Smooth muscle cell (in vitro differentiated cells): Measurements from ENCODE around the gene COX6B2. TPM values are rescaled to one million over a fixed set of nuclear protein-coding genes. Genes with fewer than 3 reads are reported as not detected.

ENCODE experiments used
- DNase-seq: peaks from one replicate; lab custom pipeline; 2025; ENCODE audit not compliant: unreplicated experiment; lab: John Stamatoyannopoulos, UW
- H2AFZ ChIP-seq: fragments of 200-600 bp; sonication (generic); 2 replicates; pipeline ENCODE4 v1.6.0; 2016; ENCODE audit warnings: antibody characterized with exemption, low read depth, mild to moderate bottlenecking
- H3F3A ChIP-seq: fragments of 200-600 bp; sonication (generic); 2 replicates; pipeline ENCODE4 v1.6.0; 2017; ENCODE audit warnings: antibody characterized with exemption, low read depth
- H3K27ac ChIP-seq: fragments of 200-600 bp; sonication (generic); 2 replicates; pipeline ENCODE4 v1.5.1; 2016; ENCODE audit warnings: low read depth, mild to moderate bottlenecking
- H3K27me3 ChIP-seq: fragments of 200-600 bp; sonication (generic); 2 replicates; pipeline ENCODE4 v1.6.1; 2016; ENCODE audit warnings: low read depth, mild to moderate bottlenecking
- H3K36me3 ChIP-seq: fragments of 200-600 bp; sonication (generic); 2 replicates; pipeline ENCODE4 v1.5.1; 2016; ENCODE audit warnings: low read depth
- H3K4me1 ChIP-seq: fragments of 200-600 bp; sonication (generic); 2 replicates; pipeline ENCODE4 v1.5.1; 2016; ENCODE audit warnings: low read depth
- H3K4me2 ChIP-seq: fragments of 200-600 bp; sonication (generic); 2 replicates; pipeline ENCODE4 v1.6.0; 2016; ENCODE audit warnings: mild to moderate bottlenecking
- H3K4me3 ChIP-seq: fragments of 200-600 bp; sonication (generic); 2 replicates; pipeline ENCODE4 v1.5.1; 2016; ENCODE audit warnings: mild to moderate bottlenecking
- H3K79me2 ChIP-seq: fragments of 200-600 bp; sonication (generic); 2 replicates; pipeline ENCODE4 v1.6.0; 2016; ENCODE audit warnings: low read depth, mild to moderate bottlenecking
- H3K9ac ChIP-seq: fragments of 200-600 bp; sonication (generic); 2 replicates; pipeline ENCODE4 v1.6.0; 2016; ENCODE audit warnings: low read depth
- H3K9me3 ChIP-seq: fragments of 200-600 bp; sonication (generic); replicated peaks from 2 replicates; pipeline ENCODE4 v1.5.1; 2016; ENCODE audit warnings: low read depth
- H4K20me1 ChIP-seq: fragments of 200-600 bp; sonication (generic); 2 replicates; pipeline ENCODE4 v1.6.0; 2016; ENCODE audit warnings: low read depth
- CTCF ChIP-seq: fragments of 200-600 bp; sonication (generic); IDR thresholded peaks from 2 replicates; pipeline ENCODE4 v1.5.1; 2017; ENCODE audit warnings: borderline replicate concordance, mild to moderate bottlenecking, antibody characterized with exemption; ENCODE audit not compliant: insufficient read depth, poor library complexity, severe bottlenecking
- WGBS: methylation state at CpG from one replicate; pipeline ENCODE4 v1.1.7; 2016; ENCODE audit warnings: low lambda C conversion rate; 5-methylcytosine and 5-hydroxymethylcytosine counted together
- polyA plus RNA-seq: library from polyadenylated mRNA; unstranded; fragments of >200 nt; fragmentation: Nextera tagmentation; extraction: Ambion mirVana; gene quantifications from 2 replicates; pipeline ENCODE4 v1.2.1, GENCODE V29; 2016
- total RNA-seq: library from RNA; depleted of rRNA; stranded (reverse); fragments of >200 nt; gene quantifications from 2 replicates; pipeline ENCODE4 v1.2.3, GENCODE V29; 2014

The COX6B2 gene
- total and polyA plus RNA-seq, 2 experiments from 2014 or later = 0.18 to 1.7 TPM

GRCh38 chr19:55305983-55306562 lies 48.4 kb downstream of the COX6B2 start:
- Histone ChIP-seq H3K79me2 (no peaks in the 10 kb centered on the region), H4K20me1 (no peaks in the 10 kb centered on the region), H3K27me3 (no peaks in the 10 kb centered on the region), H3K9ac (no peak overlapping the region), H3K9me3 (no peaks in the 10 kb centered on the region), H3K4me1 (peaks cover 6% of the 10 kb centered on the region), H2AFZ (no peak overlapping the region), H3K27ac (no peak overlapping the region), H3F3A (no peaks in the 10 kb centered on the region), H3K4me3 (no peak overlapping the region), H3K36me3 (no peaks in the 10 kb centered on the region), H3K4me2 (no peak overlapping the region)
- TF ChIP-seq CTCF = no peak
- WGBS = 95% methylated on average over 17 of the region's 17 CpGs
- DNase-seq = no peak

- Histone ChIP-seq H3K27me3 (no peaks in the 10 kb centered on the region), H2AFZ (no peak overlapping the region), H3K36me3 (no peaks in the 10 kb centered on the region), H3K4me1 (peaks cover 9% of the 10 kb centered on the region), H3K27ac (no peak overlapping the region), H3K9me3 (no peaks in the 10 kb centered on the region), H4K20me1 (no peaks in the 10 kb centered on the region), H3K9ac (no peak overlapping the region), H3F3A (no peaks in the 10 kb centered on the region), H3K4me2 (no peak overlapping the region), H3K79me2 (no peaks in the 10 kb centered on the region), H3K4me3 (no peak overlapping the region)
- WGBS = 93% methylated on average over 9 of the region's 9 CpGs
- no peak for DNase-seq
- no peak for TF ChIP-seq CTCF
These were observed 49.0 kb downstream of the COX6B2 start for GRCh38 chr19:55305491-55305890.

- Histone ChIP-seq H3K36me3 (no peaks in the 10 kb centered on the region), H3K4me1 (peaks cover 9% of the 10 kb centered on the region), H3K4me2 (no peak overlapping the region), H3K27me3 (no peaks in the 10 kb centered on the region), H3K4me3 (no peak overlapping the region), H4K20me1 (no peaks in the 10 kb centered on the region), H3K9ac (no peak overlapping the region), H3K79me2 (no peaks in the 10 kb centered on the region), H2AFZ (no peak overlapping the region), H3F3A (no peaks in the 10 kb centered on the region), H3K27ac (no peak overlapping the region), H3K9me3 (no peaks in the 10 kb centered on the region)
- WGBS = 93% methylated on average over 14 of the region's 14 CpGs
- TF ChIP-seq CTCF = no peak
- no peak for DNase-seq
These were observed 49.5 kb downstream of the COX6B2 start for GRCh38 chr19:55304980-55305379.
